ENCODE data around the gene IL20RB.
"Not testable (repeated sequence)": the region's sequence is repeated elsewhere in the genome, so short reads cannot be mapped to it uniquely, and the experiment has no call there.

Gene IL20RB

DNA sequence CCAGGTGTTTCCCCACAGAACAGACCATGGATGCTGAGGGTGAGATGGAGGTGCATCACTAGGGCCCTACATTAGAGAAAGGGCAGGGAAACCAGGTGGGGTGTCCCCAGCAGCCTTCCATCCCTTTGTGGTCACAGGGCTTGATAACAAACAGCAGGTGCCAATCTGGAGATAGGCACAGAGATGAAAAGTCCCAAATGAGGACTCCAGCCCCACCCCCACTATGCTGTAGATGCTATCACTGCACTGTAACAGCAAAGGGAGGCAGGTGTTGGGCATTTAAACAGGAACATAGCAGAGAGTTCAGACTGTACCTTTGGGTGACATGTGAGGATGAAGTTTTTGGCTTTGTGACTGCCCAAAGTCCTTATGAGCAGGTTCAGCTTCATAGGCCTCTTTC lies 21.4 kb downstream of the IL20RB start:
- no peak for TF ChIP-seq CTCF (IDR thresholded peaks at IDR 0.05; ENCODE audit: low read depth, low read length, missing control alignments)
- in situ Hi-C loops (cut with HindIII; ENCODE audit: low sequenced_read_pairs): no loop called here
- H3K4me3 ChIP-seq (ENCODE audit: low read depth, low read length): no peak overlapping the region
- no peak for DNase-seq (ENCODE audit: low read depth)

- no peak for DNase-seq (ENCODE audit: low read depth)
- in situ Hi-C loops (cut with HindIII; ENCODE audit: low sequenced_read_pairs): no loop called here
- H3K4me3 ChIP-seq (ENCODE audit: low read depth, low read length): no peak overlapping the region
These were observed 21.9 kb downstream of the IL20RB start for GRCh38 chr3:136979684-136980083.

DNA sequence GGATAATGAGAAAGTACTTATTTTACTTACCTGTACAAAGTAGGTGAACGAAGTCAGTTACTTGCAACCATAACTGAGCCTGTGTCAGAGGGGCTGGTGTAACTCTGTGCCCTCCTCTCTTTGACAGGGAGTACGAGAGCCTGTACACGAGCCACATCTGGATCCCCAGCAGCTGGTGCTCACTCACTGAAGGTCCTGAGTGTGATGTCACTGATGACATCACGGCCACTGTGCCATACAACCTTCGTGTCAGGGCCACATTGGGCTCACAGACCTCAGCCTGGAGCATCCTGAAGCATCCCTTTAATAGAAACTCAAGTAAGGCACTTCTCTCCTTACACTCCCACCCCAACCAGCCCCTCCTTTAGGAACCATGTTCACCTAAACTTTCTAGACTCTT lies 24.2 kb downstream of the IL20RB start:
- TF ChIP-seq CTCF (IDR thresholded peaks at IDR 0.05; ENCODE audit: low read depth, low read length, missing control alignments): no peak
- no peak overlapping the region for H3K4me3 ChIP-seq (ENCODE audit: low read depth, low read length)
- no peak for DNase-seq (ENCODE audit: low read depth)
- in situ Hi-C loops (cut with HindIII; ENCODE audit: low sequenced_read_pairs): no loop called here

More at GRCh38 chr3:136979684-136980083, 21.9 kb downstream of the IL20RB start:
- no peak for TF ChIP-seq CTCF (IDR thresholded peaks at IDR 0.05; ENCODE audit: low read depth, low read length, missing control alignments)

GRCh38 chr3:136982520-136983138 lies 24.8 kb downstream of the IL20RB start:
- no peak for TF ChIP-seq CTCF (IDR thresholded peaks at IDR 0.05; ENCODE audit: low read depth, low read length, missing control alignments)
- H3K4me3 ChIP-seq (ENCODE audit: low read depth, low read length): no peak overlapping the region
- in situ Hi-C loops (cut with HindIII; ENCODE audit: low sequenced_read_pairs): no loop called here
- no peak for DNase-seq (ENCODE audit: low read depth)

- in situ Hi-C loops (cut with HindIII; ENCODE audit: low sequenced_read_pairs): no loop called here
- H3K4me3 ChIP-seq (ENCODE audit: low read depth, low read length): no peak overlapping the region
- DNase-seq (ENCODE audit: low read depth): no peak
- TF ChIP-seq CTCF (IDR thresholded peaks at IDR 0.05; ENCODE audit: low read depth, low read length, missing control alignments): no peak
These were observed 27.1 kb downstream of the IL20RB start for GRCh38 chr3:136984837-136985236.

- DNase-seq (ENCODE audit: low read depth); in situ Hi-C loops (cut with HindIII; ENCODE audit: low sequenced_read_pairs); H3K4me3 ChIP-seq (ENCODE audit: low read depth, low read length): not testable (repeated sequence)
These were observed 29.7 kb downstream of the IL20RB start for GRCh38 chr3:136987398-136987980.

GRCh38 chr3:136988651-136989050 lies 30.9 kb downstream of the IL20RB start:
- no peak for TF ChIP-seq CTCF (IDR thresholded peaks at IDR 0.05; ENCODE audit: low read depth, low read length, missing control alignments)
- in situ Hi-C loops (cut with HindIII; ENCODE audit: low sequenced_read_pairs): no loop called here
- no peak for DNase-seq (ENCODE audit: low read depth)
- H3K4me3 ChIP-seq (ENCODE audit: low read depth, low read length): no peak overlapping the region

All from astrocyte of the cerebellum (primary cell).